SK-N-SH (cell line): Measurements from ENCODE around the gene UVRAG. TPM values are rescaled to one million over a fixed set of nuclear protein-coding genes. Genes with fewer than 3 reads are reported as not detected.

ENCODE experiments used
- CTCF ChIA-PET: fragments of 300-600, 350-600 bp; formaldehyde crosslinking; extraction: SDS; loops from one replicate; lab custom pipeline; 2021; lab: Yijun Ruan, JAX
- POLR2A ChIA-PET: fragments of 350-600 bp; sonication (Branson Sonifier 250); formaldehyde crosslinking; extraction: SDS; loops from one replicate; lab custom pipeline; 2020; ENCODE audit warnings: antibody characterized with exemption, inconsistent platforms; lab: Yijun Ruan, JAX
- DNase-seq: peaks from one replicate; pipeline ENCODE4 v3.0.0; 2012
- H2AFZ ChIP-seq: fragments of 200-600 bp; sonication (generic); 2 replicates; pipeline ENCODE4 v1.8.1; 2016; ENCODE audit warnings: antibody characterized with exemption, mild to moderate bottlenecking, low read depth
- H3F3A ChIP-seq: fragments of 200-600 bp; sonication (generic); replicated peaks from 2 replicates; pipeline ENCODE3; 2016; ENCODE audit warnings: antibody characterized with exemption, mild to moderate bottlenecking; ENCODE audit not compliant: insufficient read depth
- H3K27ac ChIP-seq, 2 experiments: fragments of 200-500 bp in 1 of 2; fragments of 200-600 bp in 1 of 2; sonication (Bioruptor generic) in 1 of 2; sonication (generic), shearing (Covaris generic) in 1 of 2; 2 replicates each; pipeline versions ENCODE4 v1.5.1 to v1.6.1; 2014 to 2016; ENCODE audit warnings: low read depth in 2 of 2, inconsistent platforms in 1 of 2, low read length in 1 of 2, mild to moderate bottlenecking in 1 of 2, mixed read lengths in 1 of 2
- H3K27me3 ChIP-seq: fragments of 200-600 bp; sonication (generic), shearing (Covaris generic); 2 replicates; pipeline ENCODE4 v1.6.1; 2016; ENCODE audit warnings: mixed run types; ENCODE audit not compliant: insufficient read depth
- H3K36me3 ChIP-seq, 2 experiments: fragments of 200-500 bp in 1 of 2; fragments of 200-600 bp in 1 of 2; sonication (Bioruptor generic) in 1 of 2; sonication (generic) in 1 of 2; replicated peaks in 1 of 2; 2 replicates each; pipeline versions ENCODE3 to v1.5.1; 2014 to 2016; ENCODE audit warnings: low read length in 1 of 2, mild to moderate bottlenecking in 1 of 2; ENCODE audit not compliant: insufficient read depth in 2 of 2, control insufficient read depth in 1 of 2
- H3K4me1 ChIP-seq, 2 experiments: fragments of 200-500 bp in 1 of 2; fragments of 200-600 bp in 1 of 2; sonication (Bioruptor generic) in 1 of 2; sonication (generic), shearing (Covaris generic) in 1 of 2; 2 replicates each; pipeline versions ENCODE4 v1.5.1 to v1.6.1; 2014 to 2016; ENCODE audit warnings: low read depth in 1 of 2, low read length in 1 of 2, mixed run types in 1 of 2; ENCODE audit not compliant: insufficient read depth in 2 of 2, control insufficient read depth in 1 of 2
- H3K4me2 ChIP-seq: fragments of 200-600 bp; sonication (generic), shearing (Covaris generic); 2 replicates; pipeline ENCODE4 v1.6.1; 2017; ENCODE audit warnings: mixed run types
- H3K4me3 ChIP-seq, 2 experiments: fragments of 200-500 bp in 1 of 2; fragments of 200-600 bp in 1 of 2; sonication (Bioruptor generic) in 1 of 2; sonication (generic), shearing (Covaris generic) in 1 of 2; 2 replicates each; pipeline versions ENCODE4 v1.5.1 to v1.8.1; 2014 to 2016; ENCODE audit warnings: low read depth in 2 of 2, inconsistent platforms in 1 of 2, low read length in 1 of 2, mild to moderate bottlenecking in 1 of 2, mixed read lengths in 1 of 2, moderate library complexity in 1 of 2
- H3K79me2 ChIP-seq: fragments of 200-600 bp; sonication (generic); 2 replicates; pipeline ENCODE4 v1.8.1; 2017; ENCODE audit warnings: mild to moderate bottlenecking; ENCODE audit not compliant: insufficient read depth
- H3K9ac ChIP-seq: fragments of 200-600 bp; sonication (generic); 2 replicates; pipeline ENCODE4 v1.6.1; 2017; ENCODE audit warnings: mixed run types
- H3K9me2 ChIP-seq: fragments of 200-600 bp; sonication (generic); 2 replicates; pipeline ENCODE4 v1.6.1; 2017; ENCODE audit warnings: mixed run types
- H3K9me3 ChIP-seq: fragments of 200-600 bp; sonication (generic); 2 replicates; pipeline ENCODE4 v1.6.1; 2017; ENCODE audit warnings: mixed run types, mild to moderate bottlenecking, moderate library complexity
- H4K20me1 ChIP-seq: fragments of 200-600 bp; sonication (generic); 2 replicates; pipeline ENCODE4 v1.6.1; 2017; ENCODE audit warnings: mild to moderate bottlenecking, mixed run types; ENCODE audit not compliant: insufficient read depth
- FOSL2 ChIP-seq: IDR thresholded peaks from 2 replicates; pipeline ENCODE4 v1.4.0; 2012; ENCODE audit warnings: low read depth, mild to moderate bottlenecking, moderate library complexity, borderline replicate concordance
- FOXJ3 ChIP-seq: sonication (generic); formaldehyde crosslinking; IDR thresholded peaks from 2 replicates; pipeline ENCODE4 v1.5.1; 2020; ENCODE audit warnings: mild to moderate bottlenecking, missing genetic modification reagents
- MEF2A ChIP-seq: IDR thresholded peaks from 2 replicates; pipeline ENCODE4 v1.4.0; 2012; ENCODE audit warnings: low read depth, borderline replicate concordance
- PBX3 ChIP-seq: IDR thresholded peaks from 2 replicates; pipeline ENCODE4; 2012
- RCOR1 ChIP-seq: fragments of 150-350 bp; IDR thresholded peaks from 2 replicates; pipeline ENCODE4 v1.6.1; 2017; ENCODE audit warnings: antibody characterized with exemption, low read length
- REST ChIP-seq: IDR thresholded peaks from 2 replicates; pipeline ENCODE4 v1.6.1; 2012; ENCODE audit warnings: mild to moderate bottlenecking, low read depth, low read length, moderate library complexity
- SIN3A ChIP-seq: IDR thresholded peaks from 2 replicates; pipeline ENCODE4 v1.6.1; 2012; ENCODE audit warnings: low read depth, mild to moderate bottlenecking, low read length, moderate library complexity, borderline replicate concordance
- USF1 ChIP-seq: IDR thresholded peaks from 2 replicates; pipeline ENCODE4 v1.4.0; 2012; ENCODE audit warnings: low read depth, borderline replicate concordance
- USF2 ChIP-seq: fragments of 150-350 bp; IDR thresholded peaks from 2 replicates; pipeline ENCODE4 v1.6.1; 2017; ENCODE audit warnings: antibody characterized with exemption, low read length, low read depth, borderline replicate concordance
- WGBS: methylation state at CpG from one replicate; pipeline ENCODE4 v1.1.6; 2017; ENCODE audit warnings: low lambda C conversion rate; 5-methylcytosine and 5-hydroxymethylcytosine counted together
- polyA plus RNA-seq, 3 experiments: library from polyadenylated mRNA; depleted of rRNA; stranded (reverse); fragments of >200 nt; gene quantifications; 2 replicates each; pipeline ENCODE4 v1.2.3, GENCODE V29; 2012

The UVRAG gene
- polyA plus RNA-seq, 1 of the 3 experiments (the other 2 are of a cell fraction): 5.8 TPM

- no peaks in the 10 kb centered on the region for H3K9me2 ChIP-seq
- H3F3A ChIP-seq: no peaks in the 10 kb centered on the region
- H3K27me3 ChIP-seq: no peaks in the 10 kb centered on the region
- no peak overlapping the region for H3K4me2 ChIP-seq
- H3K36me3 ChIP-seq: no peaks in the 10 kb centered on the region
- H3K4me3 ChIP-seq: no peak overlapping the region
- no peaks in the 10 kb centered on the region for H3K9me3 ChIP-seq
- no peak for TF ChIP-seq FOXJ3 (CRISPR knock-in tag)
- TF ChIP-seq PBX3: no peak
- TF ChIP-seq RCOR1: no peak
- TF ChIP-seq USF1: no peak
- no peak for TF ChIP-seq SIN3A
- TF ChIP-seq USF2: no peak
- TF ChIP-seq MEF2A: no peak
- no peak for TF ChIP-seq FOSL2
- no peak for TF ChIP-seq REST
- no peak overlapping the region for H3K27ac ChIP-seq
- ChIA-PET CTCF (interaction anchor here (0.7 kb wide), 1 partner anchor 84 kb away, joined by 3 read pairs; no protein-coding TSS in a partner anchor), POLR2A (no interaction called here)
- no peaks in the 10 kb centered on the region for H3K79me2 ChIP-seq
- peaks cover 0 to 12% of the 10 kb centered on the region in 2 experiments; a peak in 1 of 4 replicates for H3K4me1 ChIP-seq
- no peaks in the 10 kb centered on the region for H4K20me1 ChIP-seq
- 78% methylated on average over 4 of the region's 4 CpGs for WGBS
- no peak overlapping the region for H2AFZ ChIP-seq
- DNase-seq: no peak
- no peak overlapping the region for H3K9ac ChIP-seq
Observed at GRCh38 chr11:75782540-75783263, 32.3 kb upstream of the UVRAG start.
